GM21447 (cell line): ENCODE data around the gene SNX32.

Experiments
- ATAC-seq: cut with Tn5 transposase; IDR thresholded peaks from one replicate; pipeline ENCODE4 v1.9.1; 2021; ENCODE audit not compliant: unreplicated experiment

SNX32 gene

DNA sequence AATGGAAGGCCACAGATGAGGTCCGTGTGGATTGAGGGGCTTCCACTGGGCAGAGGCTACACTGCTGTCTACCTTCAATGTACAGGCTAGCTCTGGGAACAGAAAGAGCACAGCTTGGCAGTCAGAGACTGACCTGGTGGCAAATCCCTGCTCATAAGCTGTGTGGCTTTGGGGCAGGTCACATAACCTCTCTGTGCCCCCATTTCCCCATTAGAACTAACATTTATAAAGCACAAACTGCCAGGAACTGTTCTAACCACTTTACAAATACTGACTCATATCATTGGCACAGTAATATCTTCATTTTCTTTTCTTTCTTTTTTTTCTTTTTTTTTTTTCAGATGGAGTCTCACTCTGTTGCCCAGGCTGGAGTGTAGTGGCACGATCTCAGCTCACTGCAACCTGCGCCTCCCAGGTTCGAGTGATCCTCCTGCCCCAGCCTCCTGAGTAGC, 63.3 kb downstream of the SNX32 start:
- ATAC-seq: no peak

GRCh38 chr11:65898656-65899355, 65.0 kb downstream of the SNX32 start:
- ATAC-seq: no peak

DNA sequence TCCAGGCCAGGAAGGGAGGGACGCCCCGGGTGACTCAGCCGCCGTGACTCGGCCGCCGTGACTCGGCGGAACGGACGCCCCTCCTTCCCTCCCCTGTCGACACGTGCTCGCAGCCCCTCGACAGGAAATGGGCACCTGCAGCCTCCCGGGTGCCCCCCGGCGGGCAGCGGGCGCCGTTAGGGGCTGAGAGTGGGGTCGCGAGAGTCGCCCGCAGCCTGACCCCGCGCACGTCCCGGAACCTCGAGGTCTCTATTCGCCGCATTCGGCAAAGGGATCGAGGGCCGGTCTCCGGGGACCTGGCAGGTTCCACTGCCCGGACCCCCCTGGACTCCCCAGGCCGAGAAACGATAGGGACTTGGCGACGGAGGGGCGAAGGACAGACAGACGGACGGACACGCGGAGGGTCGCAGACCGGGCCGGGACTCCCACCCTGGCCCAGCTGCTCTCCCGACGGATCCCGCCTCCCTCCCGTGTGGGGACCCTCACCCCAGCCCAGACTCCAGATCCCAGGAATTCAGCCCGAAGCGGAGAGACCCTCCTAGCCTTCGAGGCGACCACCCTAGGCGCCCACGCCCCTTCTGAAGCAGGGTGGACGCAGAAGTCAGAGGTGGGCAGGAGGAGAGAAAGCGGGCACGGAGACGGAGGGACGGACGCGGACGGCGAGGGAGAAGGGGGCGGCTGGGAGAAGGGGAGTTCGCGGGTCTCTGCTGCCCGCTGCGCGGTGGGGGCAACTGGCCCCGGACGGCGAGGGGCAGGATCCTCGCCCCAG, 65.8 kb downstream of the SNX32 start:
- no peak for ATAC-seq

DNA sequence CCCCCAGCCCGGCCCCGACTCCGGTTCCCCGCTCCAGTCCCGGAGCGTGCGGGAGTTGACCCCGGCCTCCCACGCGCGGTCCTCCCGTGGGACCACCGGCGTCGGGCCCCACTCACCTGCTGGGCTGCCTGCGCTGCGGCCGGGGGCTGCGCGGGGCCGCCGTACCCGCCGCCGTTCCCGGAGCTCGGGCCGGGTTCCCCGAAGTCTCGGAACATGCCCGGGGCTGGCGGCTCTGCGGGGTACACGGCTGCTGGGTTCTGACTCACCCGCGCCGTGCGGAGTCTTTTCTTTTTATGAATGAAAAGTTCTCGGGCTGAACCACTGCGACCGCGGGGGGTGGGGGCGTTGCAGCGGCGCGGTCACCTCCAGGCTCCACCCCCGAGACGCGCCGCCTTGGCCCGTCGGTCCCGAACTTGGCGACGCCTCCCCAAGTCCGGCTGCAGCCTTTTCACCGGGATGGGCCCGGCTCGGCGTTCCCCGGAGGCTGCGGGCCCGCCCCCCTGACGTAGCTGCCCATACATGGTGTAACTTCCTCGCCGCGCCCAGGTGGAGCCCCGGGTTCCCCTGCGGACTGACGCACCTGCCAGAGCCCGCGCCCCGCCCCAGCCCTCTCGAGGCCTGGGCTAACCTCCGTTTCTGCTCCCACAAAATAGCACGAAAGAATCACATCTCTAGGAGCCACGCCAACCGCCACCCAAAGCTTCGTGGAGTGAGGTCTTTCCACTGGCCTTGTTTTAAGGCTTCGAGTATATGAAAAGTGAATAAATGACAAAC, 66.5 kb downstream of the SNX32 start, which contains the start of gene FOSL1:
FOSL1 (minus strand) TSS at position 264 of the 774 bp plus-strand sequence; CDS start at position 215, 49 bp downstream.
- peak; percentile 73 for ATAC-seq

DNA sequence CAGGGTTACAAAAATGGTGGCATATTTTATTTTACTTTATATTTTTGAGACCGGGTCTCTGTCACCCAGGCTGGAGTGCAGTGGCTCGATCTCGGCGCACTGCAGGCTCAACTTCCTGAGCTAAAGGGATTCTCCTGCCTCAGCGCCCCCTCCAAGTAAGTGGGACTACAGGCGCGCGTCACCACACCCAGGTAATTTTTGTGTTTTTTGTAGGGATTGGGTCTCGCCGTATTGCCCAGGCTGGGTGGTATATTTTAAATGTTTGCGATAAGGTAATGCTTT, 67.1 kb downstream of the SNX32 start:
- ATAC-seq: no peak

DNA sequence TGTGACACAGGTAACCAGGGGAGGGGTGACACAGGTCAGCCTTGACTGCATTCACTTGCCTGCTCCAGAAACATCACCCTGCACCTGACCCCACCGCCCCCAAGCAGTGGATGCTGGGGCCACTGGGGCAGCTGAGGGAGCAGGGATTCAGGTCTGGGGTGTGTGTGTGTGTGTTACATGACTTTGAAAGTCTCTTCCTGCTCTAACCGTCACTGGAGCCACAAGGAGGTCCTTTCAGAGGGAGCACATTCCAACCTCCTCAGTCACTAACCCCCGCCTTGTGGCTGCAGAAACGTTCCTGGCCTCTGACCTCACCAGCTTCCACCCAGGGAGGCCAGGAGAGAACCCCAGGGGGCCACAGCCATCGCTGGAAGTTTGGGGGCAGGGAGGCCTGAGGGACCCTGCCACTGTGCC, 69.3 kb downstream of the SNX32 start:
- no peak for ATAC-seq
